Hematopoietic multipotent progenitor cell treated with erythropoietin and hydrocortisone succinate and interleukin-3 and kit ligand, for 8 days (in vitro differentiated cells): ENCODE results near the gene ABCA5.

Experiments
- DNase-seq: peaks from one replicate; pipeline ENCODE4 v3.0.0-alpha.2; 2015

The ABCA5 gene

GRCh38 chr17:69327060-69327831 lies at the start of gene ABCA5:
Gene ABCA5, minus strand, starts transcription at chr17:69327133. Its CDS starts 12,718 bp downstream, at chr17:69314415.
- peak; percentile 90 for DNase-seq

- DNase-seq, result no peak
Measured at GRCh38 chr17:69375229-69375628, 48.3 kb upstream of the ABCA5 start.

GRCh38 chr17:69373069-69373468 lies 46.1 kb upstream of the ABCA5 start:
- no peak for DNase-seq

- DNase-seq, result peak; percentile 32
Measured at GRCh38 chr17:69367298-69367697, 40.4 kb upstream of the ABCA5 start.

- DNase-seq, result no peak
Measured at GRCh38 chr17:69363488-69364210, 36.7 kb upstream of the ABCA5 start.

GRCh38 chr17:69361156-69361555 lies 34.2 kb upstream of the ABCA5 start:
- DNase-seq, result no peak

- DNase-seq, result peak; percentile 3
Measured at GRCh38 chr17:69358688-69359596, 32.0 kb upstream of the ABCA5 start.

- no peak for DNase-seq
Measured at GRCh38 chr17:69357701-69358100, 30.8 kb upstream of the ABCA5 start.

GRCh38 chr17:69356625-69357024 lies 29.7 kb upstream of the ABCA5 start:
- DNase-seq, result no peak

GRCh38 chr17:69350911-69351310 lies 24.0 kb upstream of the ABCA5 start:
- DNase-seq, result no peak

GRCh38 chr17:69348429-69348828 lies 21.5 kb upstream of the ABCA5 start:
- no peak for DNase-seq

GRCh38 chr17:69346766-69347165 lies 19.8 kb upstream of the ABCA5 start:
- no peak for DNase-seq

GRCh38 chr17:69344939-69345338 lies 18.0 kb upstream of the ABCA5 start:
- DNase-seq, result no peak

- DNase-seq, result no peak
Measured at GRCh38 chr17:69342896-69343644, 16.1 kb upstream of the ABCA5 start.

- no peak for DNase-seq
Measured at GRCh38 chr17:69339937-69340336, 13.0 kb upstream of the ABCA5 start.

- DNase-seq, result no peak
Measured at GRCh38 chr17:69336996-69337395, 10.1 kb upstream of the ABCA5 start.

GRCh38 chr17:69336580-69336979 lies 9.6 kb upstream of the ABCA5 start:
- no peak for DNase-seq

GRCh38 chr17:69335058-69335457 lies 8.1 kb upstream of the ABCA5 start:
- DNase-seq, result peak; percentile 54

GRCh38 chr17:69333561-69333960 lies 6.6 kb upstream of the ABCA5 start:
- no peak for DNase-seq

GRCh38 chr17:69331756-69332155 lies 4.8 kb upstream of the ABCA5 start:
- DNase-seq, result no peak

- peak; percentile 14 for DNase-seq
Measured at GRCh38 chr17:69326377-69327059, 415 bp downstream of the ABCA5 start.
